DMS79 (cell line): ENCODE data around the gene CLEC2L.

Experiments
- DNase-seq: peaks from one replicate; lab custom pipeline; 2025; lab: John Stamatoyannopoulos, UW

The CLEC2L gene

GRCh38 chr7:139523199-139523941 is at the start of gene CLEC2L:
Gene CLEC2L, plus strand, starts transcription at chr7:139523685. Its CDS starts 243 bp downstream, at chr7:139523928.
- no peak for DNase-seq

- DNase-seq, result no peak
These were observed 47.3 kb upstream of the CLEC2L start for GRCh38 chr7:139476139-139476538.

DNA sequence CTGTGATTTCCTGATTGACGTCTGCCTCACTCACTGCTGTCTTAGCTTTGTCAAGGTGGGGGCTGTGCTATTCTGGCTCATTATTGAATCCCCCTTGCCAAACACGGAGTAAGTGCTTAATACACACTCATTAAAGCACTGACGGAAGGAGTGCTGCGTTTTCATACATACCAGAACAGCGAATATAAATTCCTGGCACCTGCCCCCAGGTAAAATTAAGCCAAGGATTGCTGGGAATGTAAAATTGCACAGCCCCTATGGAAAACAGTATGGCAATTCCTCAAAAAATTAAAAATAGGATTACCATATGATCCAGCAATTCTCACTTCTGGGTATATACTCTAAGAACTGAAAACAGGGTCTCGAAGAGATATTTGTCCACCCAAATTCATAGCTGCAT is 46.6 kb upstream of the CLEC2L start:
- DNase-seq, result no peak

DNA sequence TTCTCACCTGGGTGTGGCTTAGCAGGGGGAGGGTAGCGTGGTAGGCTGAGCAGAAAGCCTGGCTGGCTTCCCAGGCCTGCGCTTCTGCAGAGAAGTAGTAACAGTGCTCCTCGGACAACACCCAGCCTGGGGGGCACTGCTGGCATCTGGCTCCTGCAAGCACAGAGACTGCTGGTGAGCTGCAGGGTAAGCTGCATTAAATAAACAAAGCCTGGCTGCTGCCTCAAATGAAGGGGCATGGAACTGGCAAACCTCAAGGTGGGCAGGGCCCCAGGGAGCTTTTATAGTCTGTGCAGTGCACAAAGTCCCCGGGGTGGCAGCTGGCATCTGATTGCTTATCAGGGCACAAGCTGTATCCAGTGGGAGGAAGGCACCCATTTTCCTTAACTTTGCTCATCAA is 43.9 kb upstream of the CLEC2L start:
- no peak for DNase-seq

- DNase-seq, result no peak
These were observed 42.1 kb upstream of the CLEC2L start for GRCh38 chr7:139481364-139481763.

- DNase-seq, result no peak
These were observed 41.4 kb upstream of the CLEC2L start for GRCh38 chr7:139482122-139482521.

DNA sequence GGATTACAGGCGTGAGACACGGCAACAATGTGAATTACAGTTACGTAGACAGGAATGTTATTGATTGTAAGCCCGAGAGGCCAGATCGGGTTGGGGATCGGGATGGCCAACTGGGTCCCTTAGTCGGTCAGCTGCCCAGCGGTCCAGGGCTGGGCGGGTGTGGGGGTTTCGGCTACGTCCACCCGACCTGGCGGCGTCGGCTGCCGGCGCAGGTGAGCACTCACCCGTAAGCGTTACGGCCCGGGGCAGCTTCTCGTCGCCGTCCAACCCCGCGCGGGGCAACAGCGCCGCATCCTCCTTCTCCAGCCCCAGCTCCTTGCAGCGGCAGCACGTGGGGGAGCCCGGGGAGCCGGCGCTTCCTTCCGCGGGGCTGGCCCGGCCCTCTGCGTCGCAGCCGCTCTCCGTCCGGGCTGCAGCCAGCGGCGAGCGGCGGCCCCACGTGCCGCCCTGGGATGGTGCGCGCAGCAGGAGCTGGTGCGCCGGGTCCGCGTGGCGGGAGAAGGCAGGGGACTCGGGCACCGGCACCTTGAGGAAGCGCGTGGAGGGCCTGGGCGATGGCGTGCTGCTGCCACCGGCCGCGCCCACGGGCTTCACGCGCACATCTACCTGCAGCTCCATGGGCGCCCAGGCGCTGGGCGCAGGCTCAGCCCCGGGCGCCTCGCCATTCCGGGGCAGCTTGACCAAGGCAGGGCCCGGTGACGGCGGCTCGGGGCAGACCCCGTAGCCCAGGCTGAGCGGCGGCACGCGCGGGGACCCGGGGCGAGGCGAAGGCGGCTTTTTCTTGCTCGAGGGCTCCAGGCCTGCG is 40.6 kb upstream of the CLEC2L start:
- DNase-seq, result no peak

DNA sequence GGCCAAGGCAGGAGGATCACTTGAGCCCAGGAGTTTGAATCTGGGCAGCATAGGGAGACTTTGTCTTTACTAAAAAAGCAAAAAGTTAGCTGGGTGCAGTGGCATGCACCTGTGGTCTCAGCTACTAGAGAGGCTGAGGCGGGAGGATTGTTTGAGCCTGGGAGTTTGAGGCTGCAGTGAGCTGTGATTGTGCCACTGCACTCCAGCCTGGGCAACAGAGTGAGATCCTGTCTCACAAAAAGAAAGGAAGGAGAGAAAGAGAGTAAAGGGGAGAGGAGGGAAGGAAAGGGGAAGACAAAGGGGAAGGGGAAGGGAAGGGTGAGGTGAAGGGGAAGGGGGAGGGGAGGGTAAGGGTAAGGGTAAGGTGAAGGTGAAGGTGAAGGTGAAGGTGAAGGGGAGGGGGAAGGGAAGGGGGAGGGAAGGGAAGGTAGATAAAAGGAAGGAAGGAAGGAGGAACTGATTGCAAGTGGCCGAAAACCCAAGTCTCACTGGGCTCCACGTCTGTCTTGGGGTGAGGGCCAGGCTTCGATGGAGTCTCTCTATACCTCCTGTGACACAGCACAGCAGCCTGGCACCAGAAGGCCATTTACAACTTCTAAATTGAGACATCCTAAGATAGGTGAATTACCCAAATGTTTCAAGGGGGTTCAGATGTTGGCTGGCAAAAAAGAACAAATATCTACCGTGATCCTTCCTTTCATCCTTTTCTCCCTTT is 36.0 kb upstream of the CLEC2L start:
- DNase-seq, result no peak

- DNase-seq, result no peak
These were observed 34.7 kb upstream of the CLEC2L start for GRCh38 chr7:139488810-139489209.

GRCh38 chr7:139490130-139490529 is 33.4 kb upstream of the CLEC2L start:
- DNase-seq, result peak; percentile 58

DNA sequence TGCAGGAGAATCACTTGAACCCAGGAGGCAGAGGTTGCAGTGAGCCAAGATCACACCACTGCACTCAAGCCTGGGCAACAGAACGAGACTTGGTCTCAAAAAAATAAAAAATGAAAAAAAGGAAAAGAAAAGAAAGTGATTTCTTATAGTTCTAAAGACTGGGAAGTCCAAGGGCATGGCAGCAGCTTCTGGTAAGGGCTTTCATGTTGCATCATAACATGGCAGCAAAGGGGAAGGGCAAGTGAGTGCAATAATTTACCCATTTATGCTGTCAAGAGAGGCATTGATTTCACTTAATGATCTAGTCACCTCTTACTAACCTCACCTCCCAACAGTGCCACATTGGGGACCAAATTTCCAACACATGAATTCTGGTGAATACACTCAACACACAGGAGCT is 31.2 kb upstream of the CLEC2L start:
- no peak for DNase-seq

DNA sequence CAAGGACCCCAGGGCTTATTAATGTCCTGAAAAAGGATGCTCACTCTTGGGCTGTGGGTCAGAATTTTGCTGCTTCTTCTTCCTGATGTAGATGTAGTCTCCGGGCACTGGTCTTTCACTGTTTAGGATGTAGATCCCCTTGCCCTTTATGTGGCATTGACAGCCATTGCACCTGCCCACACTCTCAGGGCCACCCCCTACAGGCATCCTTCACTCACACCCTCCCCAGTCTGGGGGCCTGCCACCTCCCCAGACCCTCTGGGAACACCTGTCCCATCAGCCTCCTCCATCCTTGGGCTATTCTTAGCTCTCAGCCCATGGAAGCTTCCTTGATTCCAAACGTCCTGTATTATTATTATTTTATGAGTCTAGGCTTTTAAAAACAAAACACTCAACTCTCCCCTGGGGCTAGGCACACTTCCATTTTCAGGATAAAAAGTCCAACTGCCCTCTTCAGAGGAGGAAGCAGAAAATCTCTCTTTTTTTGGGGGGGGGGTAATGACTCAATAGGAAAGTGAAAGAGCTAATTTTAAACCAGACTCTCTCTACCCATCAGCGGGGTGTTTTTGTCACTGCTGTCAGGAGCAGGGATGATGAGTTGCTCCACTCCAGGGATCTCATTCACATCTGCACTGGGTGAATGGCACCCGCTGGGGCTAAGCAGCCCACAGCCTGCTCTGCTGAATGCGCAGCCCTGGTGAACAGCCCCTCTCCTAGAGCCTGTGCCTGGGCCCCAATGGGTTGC is 28.5 kb upstream of the CLEC2L start:
- DNase-seq, result peak; percentile 69

- no peak for DNase-seq
These were observed 27.8 kb upstream of the CLEC2L start for GRCh38 chr7:139495580-139496125.

- no peak for DNase-seq
These were observed 27.0 kb upstream of the CLEC2L start for GRCh38 chr7:139496528-139496927.

DNA sequence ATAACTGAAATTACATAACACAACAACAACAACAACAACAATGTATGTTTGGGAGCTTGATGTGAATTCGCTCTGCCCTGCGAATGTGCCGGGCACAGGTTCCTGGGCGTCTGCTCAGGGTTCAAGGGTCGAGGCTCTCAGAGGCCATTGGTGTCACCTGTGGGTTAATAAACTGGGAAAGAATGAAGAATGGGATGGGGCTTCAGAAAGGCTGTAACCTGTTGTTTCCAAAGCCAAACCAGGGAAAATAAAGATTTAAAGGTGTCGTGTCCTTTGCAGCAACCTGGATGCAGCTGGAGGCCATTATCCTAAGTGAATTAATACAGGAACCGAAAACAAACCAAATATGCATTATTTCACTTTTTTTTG is 22.7 kb upstream of the CLEC2L start:
- DNase-seq, result no peak

- DNase-seq, result no peak
These were observed 21.3 kb upstream of the CLEC2L start for GRCh38 chr7:139502226-139502625.

DNA sequence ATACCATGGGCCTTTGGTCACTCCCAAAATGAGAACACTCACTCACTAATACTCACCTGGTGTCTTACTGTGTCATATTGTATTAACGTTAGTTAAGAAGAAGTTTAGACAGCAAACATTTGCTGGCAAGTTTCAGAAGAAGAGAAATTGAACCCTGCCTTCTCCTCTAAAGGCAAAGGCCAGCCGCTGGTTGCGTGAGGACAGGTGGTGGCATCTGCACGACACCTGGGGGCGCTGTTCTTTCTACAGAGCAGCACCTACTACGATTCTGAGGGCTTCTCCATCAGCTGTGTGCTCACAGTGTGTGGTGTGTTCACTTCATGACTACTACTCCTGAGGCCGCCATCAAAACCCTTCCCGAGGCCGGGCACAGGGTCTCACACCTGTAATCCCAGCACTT is 17.9 kb upstream of the CLEC2L start:
- no peak for DNase-seq

GRCh38 chr7:139509535-139509934 is 13.9 kb upstream of the CLEC2L start:
- no peak for DNase-seq

GRCh38 chr7:139511315-139511714 is 12.2 kb upstream of the CLEC2L start:
- DNase-seq, result peak; percentile 82

- no peak for DNase-seq
These were observed 8.2 kb upstream of the CLEC2L start for GRCh38 chr7:139515266-139515665.

DNA sequence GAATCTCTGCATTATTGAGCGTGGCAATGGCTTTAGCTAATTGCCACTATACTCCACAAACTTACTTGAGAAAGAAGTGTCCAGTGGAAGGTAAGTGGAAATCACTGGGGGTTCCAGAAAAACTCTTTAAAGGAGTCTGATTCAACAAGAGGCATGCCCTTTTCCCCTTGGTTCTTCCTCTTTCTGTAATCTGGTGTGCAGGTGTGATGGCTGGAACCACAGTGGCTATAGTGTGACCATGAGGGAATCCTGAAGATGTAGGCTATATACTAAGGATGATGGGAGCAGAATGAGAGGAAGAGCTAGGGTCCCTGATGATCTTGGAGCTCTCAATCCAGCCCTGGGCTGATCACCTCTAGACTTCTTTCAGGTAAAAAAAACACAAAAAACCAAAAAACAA is 2.0 kb upstream of the CLEC2L start:
- DNase-seq, result no peak

DNA sequence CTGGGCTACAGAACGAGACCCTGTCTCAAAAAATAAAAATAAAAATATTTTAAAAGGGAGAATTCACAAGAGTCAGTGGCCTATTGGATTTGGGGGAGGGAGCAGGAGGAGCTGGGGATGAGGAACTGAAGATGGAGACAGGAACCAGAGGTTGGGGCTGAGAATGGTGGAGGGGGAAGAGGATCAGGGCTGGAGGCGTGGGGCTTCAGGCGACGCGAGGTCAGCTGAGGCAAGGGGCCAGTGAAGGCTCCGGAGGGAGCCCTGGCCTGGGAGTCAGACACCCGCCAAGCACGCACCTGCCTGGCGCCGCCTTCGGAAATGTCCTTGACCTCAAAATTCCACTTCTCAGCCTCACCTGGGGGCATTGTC is 671 bp upstream of the CLEC2L start:
- no peak for DNase-seq
